ENCODE measurements around the gene CD99. TPM values are rescaled to one million over a fixed set of nuclear protein-coding genes. Genes with fewer than 3 reads are reported as not detected.
"Not testable (repeated sequence)": the region's sequence is repeated elsewhere in the genome, so short reads cannot be mapped to it uniquely, and the experiment has no call there.

Gene CD99
- total RNA-seq, 1 donor from 2014 or later: 57.9 TPM

- FAIRE-seq (no peak), DNase-seq (ENCODE audit: low read depth) (no peak)
These were observed 25.4 kb upstream of the CD99 start for GRCh38 chrX:2665387-2666304.

GRCh38 chrX:2666491-2666890 lies 24.6 kb upstream of the CD99 start:
- H3K27me3 ChIP-seq (ENCODE audit: control insufficient read depth, insufficient read depth, low read length): no peaks in the 10 kb centered on the region
- DNase-seq (ENCODE audit: low read depth) (no peak), FAIRE-seq (no peak)
- H3K36me3 ChIP-seq (ENCODE audit: control insufficient read depth, insufficient read depth, low read length): no peaks in the 10 kb centered on the region
- no peak for TF ChIP-seq CTCF (IDR thresholded peaks at IDR 0.05; ENCODE audit: insufficient read depth, low read length, severe bottlenecking)
- H3K4me3 ChIP-seq (ENCODE audit: low read depth, low read length): no peak overlapping the region

More at GRCh38 chrX:2665387-2666304, 25.4 kb upstream of the CD99 start:
- Histone ChIP-seq H3K4me3 (ENCODE audit: low read depth, low read length) (no peak overlapping the region), H3K27me3 (ENCODE audit: control insufficient read depth, insufficient read depth, low read length) (no peaks in the 10 kb centered on the region), H3K36me3 (ENCODE audit: control insufficient read depth, insufficient read depth, low read length) (no peaks in the 10 kb centered on the region)
- no peak for TF ChIP-seq CTCF (IDR thresholded peaks at IDR 0.05; ENCODE audit: insufficient read depth, low read length, severe bottlenecking)

GRCh38 chrX:2670978-2671377 lies 20.1 kb upstream of the CD99 start:
- FAIRE-seq (no peak), DNase-seq (ENCODE audit: low read depth) (no peak)
- TF ChIP-seq CTCF (IDR thresholded peaks at IDR 0.05; ENCODE audit: insufficient read depth, low read length, severe bottlenecking): no peak
- Histone ChIP-seq H3K27me3 (ENCODE audit: control insufficient read depth, insufficient read depth, low read length) (no peaks in the 10 kb centered on the region), H3K36me3 (ENCODE audit: control insufficient read depth, insufficient read depth, low read length) (no peaks in the 10 kb centered on the region), H3K4me3 (ENCODE audit: low read depth, low read length) (no peak overlapping the region)

- Histone ChIP-seq H3K36me3 (ENCODE audit: control insufficient read depth, insufficient read depth, low read length) (no peaks in the 10 kb centered on the region), H3K4me3 (ENCODE audit: low read depth, low read length) (no peak overlapping the region), H3K27me3 (ENCODE audit: control insufficient read depth, insufficient read depth, low read length) (no peaks in the 10 kb centered on the region)
- FAIRE-seq (no peak), DNase-seq (ENCODE audit: low read depth) (no peak)
- TF ChIP-seq CTCF (IDR thresholded peaks at IDR 0.05; ENCODE audit: insufficient read depth, low read length, severe bottlenecking): no peak
These were observed 19.0 kb upstream of the CD99 start for GRCh38 chrX:2672084-2672483.

- H3K4me3 ChIP-seq (ENCODE audit: low read depth, low read length): no peak overlapping the region
- H3K27me3 ChIP-seq (ENCODE audit: control insufficient read depth, insufficient read depth, low read length): no peaks in the 10 kb centered on the region
- DNase-seq (ENCODE audit: low read depth) (no peak), FAIRE-seq (no peak)
- no peak for TF ChIP-seq CTCF (IDR thresholded peaks at IDR 0.05; ENCODE audit: insufficient read depth, low read length, severe bottlenecking)
- H3K36me3 ChIP-seq (ENCODE audit: control insufficient read depth, insufficient read depth, low read length): no peaks in the 10 kb centered on the region
These were observed 17.5 kb upstream of the CD99 start for GRCh38 chrX:2673611-2674010.

GRCh38 chrX:2675657-2676200 lies 15.4 kb upstream of the CD99 start:
- DNase-seq (ENCODE audit: low read depth); H3K27me3 ChIP-seq (ENCODE audit: control insufficient read depth, insufficient read depth, low read length); FAIRE-seq; H3K4me3 ChIP-seq (ENCODE audit: low read depth, low read length); H3K36me3 ChIP-seq (ENCODE audit: control insufficient read depth, insufficient read depth, low read length): not testable (repeated sequence)

All from bronchial epithelial cell (primary cell).